GM23248 (cell line): ENCODE data around the gene OGFOD2.

ENCODE experiments used
- EZH2 ChIP-seq: fragments of 200-600 bp; sonication (generic); IDR thresholded peaks from 2 replicates; pipeline ENCODE4 v1.6.1; 2018; ENCODE audit warnings: antibody characterized with exemption, mild to moderate bottlenecking; ENCODE audit not compliant: insufficient read depth, poor library complexity, severe bottlenecking
- EZH2phosphoT487 ChIP-seq: fragments of 200-600 bp; sonication (generic); IDR thresholded peaks from 2 replicates; pipeline ENCODE4 v1.6.1; 2018; ENCODE audit warnings: antibody characterized with exemption, moderate library complexity, mild to moderate bottlenecking, low read depth; ENCODE audit not compliant: insufficient read depth

DNA sequence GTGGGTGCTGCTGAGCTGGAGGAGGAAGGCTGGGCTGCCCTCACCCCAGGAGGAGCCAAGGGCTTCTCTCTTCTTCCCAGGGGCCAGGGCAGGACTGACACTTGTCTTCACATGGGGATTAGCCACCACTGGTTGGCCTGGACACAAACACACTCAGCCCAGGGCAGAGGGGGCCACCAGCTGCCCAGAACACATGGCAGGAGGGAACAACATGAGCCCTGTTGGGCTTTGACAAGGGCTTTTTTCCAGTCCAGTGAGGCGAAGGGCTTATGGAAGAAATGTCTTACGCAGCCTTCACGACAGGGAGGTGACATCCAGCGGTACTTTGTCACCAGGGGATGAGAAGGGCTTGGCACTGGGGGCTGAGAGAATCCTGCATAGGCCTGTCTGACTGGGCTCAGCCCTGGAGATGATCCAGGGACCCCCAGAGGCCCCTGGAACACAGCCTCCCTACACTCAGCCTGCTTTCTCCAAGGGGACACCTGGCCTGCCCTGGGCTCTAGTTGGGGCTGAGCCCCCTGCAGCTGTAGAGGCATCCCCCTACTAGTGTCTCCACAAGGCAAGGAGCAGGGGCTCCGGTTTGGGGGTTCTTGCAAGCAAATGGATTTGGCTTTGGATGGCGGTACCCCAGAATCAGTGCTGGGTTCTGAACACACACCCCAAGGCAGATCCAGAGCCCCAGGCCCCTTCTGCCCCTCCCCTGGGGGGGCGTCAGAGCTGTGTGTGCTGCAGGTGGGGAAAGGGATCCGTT, 24.3 kb downstream of the OGFOD2 start:
- TF ChIP-seq EZH2 = no peak
- no peak for TF ChIP-seq EZH2phosphoT487
